Measurements from ENCODE around the gene TOP3A. TPM values are rescaled to one million over a fixed set of nuclear protein-coding genes. Genes with fewer than 3 reads are reported as not detected.
A peak's percentile ranks its signal among the peaks of the same experiment; 100 is the strongest.

Gene TOP3A, protein sequence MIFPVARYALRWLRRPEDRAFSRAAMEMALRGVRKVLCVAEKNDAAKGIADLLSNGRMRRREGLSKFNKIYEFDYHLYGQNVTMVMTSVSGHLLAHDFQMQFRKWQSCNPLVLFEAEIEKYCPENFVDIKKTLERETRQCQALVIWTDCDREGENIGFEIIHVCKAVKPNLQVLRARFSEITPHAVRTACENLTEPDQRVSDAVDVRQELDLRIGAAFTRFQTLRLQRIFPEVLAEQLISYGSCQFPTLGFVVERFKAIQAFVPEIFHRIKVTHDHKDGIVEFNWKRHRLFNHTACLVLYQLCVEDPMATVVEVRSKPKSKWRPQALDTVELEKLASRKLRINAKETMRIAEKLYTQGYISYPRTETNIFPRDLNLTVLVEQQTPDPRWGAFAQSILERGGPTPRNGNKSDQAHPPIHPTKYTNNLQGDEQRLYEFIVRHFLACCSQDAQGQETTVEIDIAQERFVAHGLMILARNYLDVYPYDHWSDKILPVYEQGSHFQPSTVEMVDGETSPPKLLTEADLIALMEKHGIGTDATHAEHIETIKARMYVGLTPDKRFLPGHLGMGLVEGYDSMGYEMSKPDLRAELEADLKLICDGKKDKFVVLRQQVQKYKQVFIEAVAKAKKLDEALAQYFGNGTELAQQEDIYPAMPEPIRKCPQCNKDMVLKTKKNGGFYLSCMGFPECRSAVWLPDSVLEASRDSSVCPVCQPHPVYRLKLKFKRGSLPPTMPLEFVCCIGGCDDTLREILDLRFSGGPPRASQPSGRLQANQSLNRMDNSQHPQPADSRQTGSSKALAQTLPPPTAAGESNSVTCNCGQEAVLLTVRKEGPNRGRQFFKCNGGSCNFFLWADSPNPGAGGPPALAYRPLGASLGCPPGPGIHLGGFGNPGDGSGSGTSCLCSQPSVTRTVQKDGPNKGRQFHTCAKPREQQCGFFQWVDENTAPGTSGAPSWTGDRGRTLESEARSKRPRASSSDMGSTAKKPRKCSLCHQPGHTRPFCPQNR
- total RNA-seq (10 to 100 TPM; 21.5 to 24.8 TPM), total RNA-seq (29.5 to 134 (median 64.2) reads per million in 172 experiments)
- polyA plus RNA-seq (2013, experiment 1 of 2) = 18.8 TPM
- polyA plus RNA-seq (2013, experiment 2 of 2) = 23.7 TPM

DNA sequence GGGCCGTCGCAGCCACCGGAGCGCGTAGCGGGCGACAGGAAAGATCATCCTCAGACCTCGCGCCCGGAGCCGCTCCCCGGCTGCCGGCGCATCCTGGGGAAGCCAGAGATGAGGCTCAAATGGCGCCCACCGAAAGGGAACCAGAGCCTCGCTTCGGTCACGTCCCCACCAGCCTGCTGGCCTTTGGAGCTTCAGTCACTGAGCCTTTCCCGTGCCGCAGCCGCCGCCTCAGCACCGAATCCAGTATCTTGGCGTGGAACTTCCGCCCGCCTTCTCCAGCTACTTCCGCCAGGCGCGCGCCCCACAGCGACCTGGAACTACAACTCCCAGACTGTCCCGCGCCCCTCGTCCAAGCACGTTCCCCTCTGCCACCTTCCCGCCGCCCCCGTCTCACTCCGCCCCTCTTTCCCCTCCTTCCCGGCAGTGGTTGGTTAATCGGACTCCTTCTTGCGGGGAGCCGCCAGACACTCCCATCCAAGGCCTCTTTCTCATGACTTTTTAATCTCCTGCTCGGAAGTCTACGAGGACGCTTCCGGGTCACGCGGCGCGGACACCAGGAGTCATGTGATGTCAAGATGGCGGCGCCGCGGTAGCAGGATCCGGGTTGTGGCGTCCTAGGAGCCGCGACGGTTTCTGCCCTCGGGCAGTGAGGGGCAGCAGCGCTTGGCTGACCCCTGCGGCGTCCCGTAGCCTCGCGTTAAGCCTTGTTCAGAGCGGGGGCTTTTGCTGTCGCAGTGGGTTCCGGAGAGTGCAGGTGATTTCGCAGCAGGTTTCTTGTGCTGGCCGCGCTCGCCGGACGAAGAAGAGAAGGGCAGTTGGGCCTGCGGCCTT lies at the start of gene TOP3A, which contains the start of gene SMCR8:
Gene TOP3A, minus strand, starts transcription at position 264 of the 831 bp plus-strand sequence. Its CDS starts 216 bp downstream, at position 48.
Gene SMCR8, plus strand, starts transcription at position 563 of the 831 bp plus-strand sequence. CDS start 497 bp downstream, outside the sequence.
- peaks cover 38% of the 10 kb centered on the region for H3K36me3 ChIP-seq (ENCODE audit: insufficient read depth, low read length)
- POLR2A ChIA-PET = interaction anchor here (0.7 to 1.4 kb wide), 9 partner anchors 17 to 343 kb away, joined by 3 to 14 read pairs (median 3); partner anchors contain the start of genes ALKBH5, DRC3, DRG2 and LLGL1
- H3K27me3 Mint-ChIP-seq = no peaks in the 10 kb centered on the region
- peak within 1 kb of the TSS; percentile 84 for H3K27ac Mint-ChIP-seq
- H3K9me3 Mint-ChIP-seq = no peaks in the 10 kb centered on the region
- H3K4me1 ChIP-seq (ENCODE audit: insufficient read depth, low read length) = peaks cover 74% of the 10 kb centered on the region
- peaks cover 85% of the 10 kb centered on the region for H3K4me1 Mint-ChIP-seq (ENCODE audit: low read depth)
- H3K36me3 Mint-ChIP-seq (ENCODE audit: low read depth) = peaks cover 62% of the 10 kb centered on the region
- intact Hi-C loops (cut with DNase I, micrococcal nuclease) = loop anchor here (1.0 to 10.0 kb wide), 9 partner anchors 48 to 1878 kb away; partner anchors contain the start of genes MIEF2 (in 2 of the 2), ALKBH5 (in 1 of the 2), DRC3 (in 1 of the 2) and DRG2 (in 1 of the 2)
- H3K27me3 ChIP-seq (ENCODE audit: control insufficient read depth in 1 of 2, insufficient read depth in 2 of 2, low read length in 2 of 2) = no peaks in the 10 kb centered on the region
- H3K4me3 ChIP-seq (ENCODE audit: low read length) = peak within 1 kb of the TSS; percentile 86
- H3K4me3 Mint-ChIP-seq = peak within 1 kb of the TSS; percentile 93
- ATAC-seq (ENCODE audit: poor library complexity) (peak; percentile 95), DNase-seq (peak; percentile 94 to 99 (median 97))
- no peaks in the 10 kb centered on the region for H3K9me3 ChIP-seq (ENCODE audit: control insufficient read depth in 1 of 2, insufficient read depth in 1 of 2, low read length in 2 of 2)
- H3K27ac ChIP-seq (ENCODE audit: low read depth in 1 of 2, low read length in 2 of 2) = peak within 1 kb of the TSS; percentile 96 to 98
- CTCF ChIA-PET = no interaction called here
- TF ChIP-seq, protein P1, sequence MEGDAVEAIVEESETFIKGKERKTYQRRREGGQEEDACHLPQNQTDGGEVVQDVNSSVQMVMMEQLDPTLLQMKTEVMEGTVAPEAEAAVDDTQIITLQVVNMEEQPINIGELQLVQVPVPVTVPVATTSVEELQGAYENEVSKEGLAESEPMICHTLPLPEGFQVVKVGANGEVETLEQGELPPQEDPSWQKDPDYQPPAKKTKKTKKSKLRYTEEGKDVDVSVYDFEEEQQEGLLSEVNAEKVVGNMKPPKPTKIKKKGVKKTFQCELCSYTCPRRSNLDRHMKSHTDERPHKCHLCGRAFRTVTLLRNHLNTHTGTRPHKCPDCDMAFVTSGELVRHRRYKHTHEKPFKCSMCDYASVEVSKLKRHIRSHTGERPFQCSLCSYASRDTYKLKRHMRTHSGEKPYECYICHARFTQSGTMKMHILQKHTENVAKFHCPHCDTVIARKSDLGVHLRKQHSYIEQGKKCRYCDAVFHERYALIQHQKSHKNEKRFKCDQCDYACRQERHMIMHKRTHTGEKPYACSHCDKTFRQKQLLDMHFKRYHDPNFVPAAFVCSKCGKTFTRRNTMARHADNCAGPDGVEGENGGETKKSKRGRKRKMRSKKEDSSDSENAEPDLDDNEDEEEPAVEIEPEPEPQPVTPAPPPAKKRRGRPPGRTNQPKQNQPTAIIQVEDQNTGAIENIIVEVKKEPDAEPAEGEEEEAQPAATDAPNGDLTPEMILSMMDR (IDR thresholded peaks at IDR 0.05) = no peak

DNA sequence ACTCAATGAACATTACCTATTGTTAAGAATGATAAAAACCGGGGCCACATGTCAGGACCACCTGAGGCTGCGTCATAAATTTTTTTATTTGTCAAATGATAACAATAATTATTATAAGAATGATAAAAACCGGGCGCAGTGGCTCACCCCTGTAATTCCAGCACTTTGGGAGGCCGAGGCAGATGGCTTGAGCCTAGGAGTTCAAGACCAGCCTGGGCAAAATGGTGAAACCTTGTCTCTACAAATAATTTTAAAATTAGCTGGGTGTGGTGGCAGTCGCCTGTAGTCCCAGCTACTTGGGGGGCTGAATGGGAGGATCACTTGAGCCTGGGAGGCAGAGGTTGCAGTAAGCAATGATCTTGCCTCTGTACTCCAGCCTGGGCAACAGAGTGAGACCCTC lies 49.4 kb upstream of the TOP3A start:
- no peak for DNase-seq
- no peak for ATAC-seq (ENCODE audit: poor library complexity)
- Histone ChIP-seq H3K4me1 (ENCODE audit: insufficient read depth, low read length) (peaks cover 16% of the 10 kb centered on the region), H3K27ac (ENCODE audit: low read depth in 1 of 2, low read length in 2 of 2) (no peak overlapping the region), H3K9me3 (ENCODE audit: control insufficient read depth in 1 of 2, insufficient read depth in 1 of 2, low read length in 2 of 2) (no peaks in the 10 kb centered on the region), H3K36me3 (ENCODE audit: insufficient read depth, low read length) (no peaks in the 10 kb centered on the region), H3K27me3 (ENCODE audit: control insufficient read depth in 1 of 2, insufficient read depth in 2 of 2, low read length in 2 of 2) (no peaks in the 10 kb centered on the region), H3K4me3 (ENCODE audit: low read length) (no peak overlapping the region)
- Mint-ChIP-seq H3K4me1 (ENCODE audit: low read depth) (peaks cover 18% of the 10 kb centered on the region), H3K4me3 (no peak overlapping the region), H3K9me3 (no peaks in the 10 kb centered on the region), H3K27me3 (no peaks in the 10 kb centered on the region), H3K36me3 (ENCODE audit: low read depth) (no peaks in the 10 kb centered on the region), H3K27ac (no peak overlapping the region)
- TF ChIP-seq, protein P1 (IDR thresholded peaks at IDR 0.05) = no peak
- ChIA-PET POLR2A (interaction anchor here (1.2 to 2.2 kb wide), 3 partner anchors 32 to 50 kb away, joined by 3 to 8 read pairs (median 3); partner anchors contain the start of genes SMCR8 and TOP3A), CTCF (no interaction called here)
- intact Hi-C loops (cut with DNase I, micrococcal nuclease) = no loop called here
